ENCODE data around the gene PARD3.

The PARD3 gene

DNA sequence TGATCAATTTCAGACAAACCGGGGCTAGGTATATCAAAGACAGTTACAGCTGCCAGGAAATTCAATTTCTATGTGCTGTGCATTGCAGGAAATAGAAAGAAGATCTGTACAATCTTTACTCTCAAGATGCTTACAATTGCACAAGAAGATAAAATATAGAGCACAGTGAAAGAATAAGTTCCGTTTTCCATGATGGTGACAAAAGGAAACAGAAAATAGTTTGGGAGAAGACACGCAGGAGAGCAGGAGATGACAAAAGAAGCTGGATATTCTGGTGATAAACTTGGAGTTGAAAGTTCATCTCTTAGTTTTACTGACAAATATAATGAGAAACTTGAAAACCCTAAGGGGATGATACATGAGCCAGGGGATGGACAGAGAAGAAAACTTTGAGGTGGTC is 646.0 kb downstream of the PARD3 start:
- CTCF ChIA-PET: interaction anchor here (0.9 kb wide), 2 partner anchors 18 to 43 kb away, joined by 3 read pairs; no protein-coding TSS in a partner anchor
- TF ChIP-seq, protein P1, sequence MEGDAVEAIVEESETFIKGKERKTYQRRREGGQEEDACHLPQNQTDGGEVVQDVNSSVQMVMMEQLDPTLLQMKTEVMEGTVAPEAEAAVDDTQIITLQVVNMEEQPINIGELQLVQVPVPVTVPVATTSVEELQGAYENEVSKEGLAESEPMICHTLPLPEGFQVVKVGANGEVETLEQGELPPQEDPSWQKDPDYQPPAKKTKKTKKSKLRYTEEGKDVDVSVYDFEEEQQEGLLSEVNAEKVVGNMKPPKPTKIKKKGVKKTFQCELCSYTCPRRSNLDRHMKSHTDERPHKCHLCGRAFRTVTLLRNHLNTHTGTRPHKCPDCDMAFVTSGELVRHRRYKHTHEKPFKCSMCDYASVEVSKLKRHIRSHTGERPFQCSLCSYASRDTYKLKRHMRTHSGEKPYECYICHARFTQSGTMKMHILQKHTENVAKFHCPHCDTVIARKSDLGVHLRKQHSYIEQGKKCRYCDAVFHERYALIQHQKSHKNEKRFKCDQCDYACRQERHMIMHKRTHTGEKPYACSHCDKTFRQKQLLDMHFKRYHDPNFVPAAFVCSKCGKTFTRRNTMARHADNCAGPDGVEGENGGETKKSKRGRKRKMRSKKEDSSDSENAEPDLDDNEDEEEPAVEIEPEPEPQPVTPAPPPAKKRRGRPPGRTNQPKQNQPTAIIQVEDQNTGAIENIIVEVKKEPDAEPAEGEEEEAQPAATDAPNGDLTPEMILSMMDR (IDR thresholded peaks at IDR 0.05; ENCODE audit: control extremely low read depth, extremely low read depth, low read depth, missing control alignments): no peak
- POLR2A ChIA-PET: no interaction called here
- DNase-seq (ENCODE audit: extremely low spot score): no peak

DNA sequence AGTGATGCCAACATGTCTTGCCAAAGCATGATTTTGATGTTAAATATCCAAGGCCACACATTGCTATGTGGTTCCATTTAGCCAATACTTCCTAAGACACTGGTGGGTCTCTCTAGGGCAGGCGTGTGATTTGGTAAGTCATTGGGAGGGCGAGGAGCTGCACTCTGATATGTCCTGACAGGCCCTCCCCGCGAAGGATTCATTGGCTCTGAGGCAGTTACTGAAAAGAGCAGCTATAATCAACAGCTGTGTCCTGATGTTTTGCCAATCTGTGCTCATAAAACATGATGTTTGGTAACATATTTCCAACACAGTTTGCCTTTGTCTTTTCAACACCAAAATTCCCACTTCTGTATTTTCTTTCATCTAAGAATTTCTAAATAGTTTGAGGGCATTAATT is 646.7 kb downstream of the PARD3 start:
- TF ChIP-seq, protein P1 (IDR thresholded peaks at IDR 0.05; ENCODE audit: control extremely low read depth, extremely low read depth, low read depth, missing control alignments): no peak
- ChIA-PET POLR2A (no interaction called here), CTCF (interaction anchor here (0.9 to 1.3 kb wide), 3 partner anchors 9 to 43 kb away, joined by 3 read pairs; no protein-coding TSS in a partner anchor)
- DNase-seq (ENCODE audit: extremely low spot score): no peak

DNA sequence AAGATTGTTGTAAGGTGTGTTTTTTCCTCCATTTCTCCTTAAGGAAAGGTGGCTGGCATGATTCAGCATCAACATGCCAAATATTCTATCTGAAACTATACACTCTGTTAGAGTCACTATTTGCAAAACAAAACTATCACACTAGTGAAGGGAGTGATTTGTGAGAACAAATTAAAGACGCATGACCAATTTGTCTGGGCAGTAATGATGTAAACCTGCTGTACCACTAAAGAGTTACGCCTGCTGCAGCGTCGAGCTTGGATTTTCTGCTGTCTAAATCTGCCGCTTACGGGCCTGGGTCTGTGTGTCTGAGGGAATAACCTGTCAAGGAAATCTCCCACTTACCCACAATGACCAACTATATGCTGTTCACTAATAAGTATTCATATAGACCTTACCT is 648.3 kb downstream of the PARD3 start:
- DNase-seq (ENCODE audit: extremely low spot score): no peak
- POLR2A ChIA-PET: no interaction called here
- TF ChIP-seq, protein P1 (IDR thresholded peaks at IDR 0.05; ENCODE audit: control extremely low read depth, extremely low read depth, low read depth, missing control alignments): no peak
- CTCF ChIA-PET: no interaction called here

DNA sequence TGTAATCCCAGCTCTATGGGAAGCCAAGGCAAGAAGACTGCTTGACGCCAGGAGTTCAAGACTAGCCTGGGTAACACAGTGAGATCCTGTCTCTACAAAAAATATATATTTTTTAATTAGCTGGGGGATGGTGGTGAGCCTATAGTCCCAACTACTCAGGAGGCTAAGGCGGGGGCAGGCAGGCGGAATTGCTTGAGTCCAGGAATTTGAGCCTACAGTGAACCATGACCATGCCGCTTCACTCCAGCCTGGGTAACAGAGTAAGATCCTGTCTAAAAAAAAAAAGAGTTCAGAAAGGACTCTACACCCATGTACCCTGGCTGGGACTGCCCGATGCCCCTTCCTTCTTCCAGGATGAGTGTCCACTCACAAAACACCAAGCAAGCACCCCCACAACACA is 648.7 kb downstream of the PARD3 start:
- ChIA-PET CTCF (no interaction called here), POLR2A (no interaction called here)
- TF ChIP-seq, protein P1 (IDR thresholded peaks at IDR 0.05; ENCODE audit: control extremely low read depth, extremely low read depth, low read depth, missing control alignments): no peak
- no peak for DNase-seq (ENCODE audit: extremely low spot score)

DNA sequence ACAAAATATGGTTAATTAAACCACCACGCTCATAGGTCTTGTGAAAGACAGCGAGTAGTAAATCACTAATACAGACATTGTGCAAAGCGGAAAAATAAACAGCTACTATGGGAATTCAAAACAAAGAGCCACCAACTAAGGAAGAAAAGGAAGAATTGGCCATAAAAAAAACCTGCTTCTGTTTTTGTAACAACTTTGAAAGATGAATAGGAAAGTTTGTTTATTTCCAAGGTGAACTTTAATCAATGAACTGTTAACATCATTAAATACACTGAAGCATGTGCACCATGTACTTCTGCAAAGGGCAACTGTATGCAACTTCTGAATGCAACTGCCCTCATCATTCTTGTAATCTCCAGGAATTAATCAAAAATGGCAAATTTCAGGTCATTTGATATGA is 651.1 kb downstream of the PARD3 start:
- POLR2A ChIA-PET: no interaction called here
- TF ChIP-seq, protein P1 (IDR thresholded peaks at IDR 0.05; ENCODE audit: control extremely low read depth, extremely low read depth, low read depth, missing control alignments): no peak
- CTCF ChIA-PET: no interaction called here
- DNase-seq (ENCODE audit: extremely low spot score): no peak

DNA sequence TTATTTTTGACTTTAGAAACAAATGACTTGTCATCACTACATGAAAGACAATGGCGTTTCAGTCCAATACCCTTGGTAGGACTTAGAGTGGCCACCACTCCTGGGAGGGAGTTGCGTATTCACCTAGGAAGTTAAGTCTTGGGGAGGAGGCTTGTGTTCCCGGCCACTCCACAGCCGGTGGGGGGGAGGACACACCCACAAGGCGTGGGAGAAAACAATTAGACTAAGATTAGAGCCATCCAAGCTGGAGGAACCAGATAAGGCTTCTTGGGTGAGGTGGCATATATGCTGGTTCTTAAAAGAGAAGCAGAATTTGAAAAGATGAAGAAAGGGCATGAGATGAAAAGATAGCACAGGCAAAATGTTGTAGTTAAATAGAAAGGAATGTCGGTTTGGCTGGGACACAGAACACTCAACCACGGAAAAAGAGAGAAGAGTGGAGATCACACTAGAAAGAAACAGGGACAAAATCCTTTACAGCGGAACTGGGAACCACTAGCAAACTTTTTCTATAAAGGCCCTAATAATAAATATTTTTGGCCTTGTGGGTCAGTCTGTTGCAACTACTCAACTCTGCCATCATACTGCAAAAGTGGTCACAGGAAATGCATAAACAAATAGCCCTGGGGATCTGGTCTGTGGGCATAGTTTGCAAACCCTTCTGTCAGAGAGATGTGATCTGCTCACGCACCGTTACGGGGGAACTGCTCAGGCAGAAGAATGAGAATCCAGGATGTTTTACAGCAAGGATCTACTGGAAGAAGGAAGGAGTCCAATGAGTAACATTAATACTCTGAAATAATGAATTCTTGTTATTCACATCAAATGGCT is 651.8 kb downstream of the PARD3 start:
- TF ChIP-seq, protein P1 (IDR thresholded peaks at IDR 0.05; ENCODE audit: control extremely low read depth, extremely low read depth, low read depth, missing control alignments): no peak
- ChIA-PET CTCF (no interaction called here), POLR2A (no interaction called here)
- no peak for DNase-seq (ENCODE audit: extremely low spot score)

All from GM10248 (cell line).